ENCODE measurements around the gene SLC12A8. TPM values are rescaled to one million over a fixed set of nuclear protein-coding genes. Genes with fewer than 3 reads are reported as not detected.

The SLC12A8 gene
- total and polyA plus RNA-seq, 2 experiments from 2014 or later: 6.9 to 15.9 TPM

DNA sequence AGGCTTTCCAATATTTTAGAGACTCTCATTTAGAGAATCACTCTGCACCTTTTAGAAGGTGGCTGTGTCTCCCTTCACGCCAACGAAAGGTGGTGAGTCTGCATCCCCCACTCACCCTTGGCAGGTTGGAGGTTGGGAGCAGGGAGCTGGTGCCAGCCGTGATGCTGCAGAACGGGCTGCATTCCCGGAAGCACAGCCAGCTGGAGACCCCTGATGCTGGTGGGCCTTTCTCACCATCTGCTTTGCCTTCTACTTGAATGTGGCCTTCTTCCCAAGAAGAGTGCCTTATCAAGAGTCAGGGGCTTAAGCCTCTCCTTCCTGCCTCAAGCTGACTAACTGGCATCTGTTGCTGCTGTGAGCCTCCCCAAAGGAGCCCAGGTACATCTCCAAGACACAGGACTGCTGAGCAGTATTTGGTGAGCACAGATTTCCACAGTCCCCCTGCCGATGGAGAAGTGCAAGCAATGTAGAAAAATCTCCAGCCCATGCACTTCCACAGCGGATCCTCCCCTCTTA, 139.1 kb downstream of the SLC12A8 start (continued):
- no peak for TF ChIP-seq ZNF114 (CRISPR knock-in tag; IDR thresholded peaks at IDR 0.05)
- no peak for TF ChIP-seq POLR2AphosphoS5 (IDR thresholded peaks at IDR 0.05; ENCODE audit: low read depth)
- no peak for TF ChIP-seq CTCF (conservative IDR thresholded peaks at IDR 0.05; ENCODE audit: low read depth in 2 of 2)
- TF ChIP-seq CREB1 (CRISPR knock-in tag; IDR thresholded peaks at IDR 0.05; ENCODE audit: low read depth): no peak
- TF ChIP-seq ZNF331 (CRISPR knock-in tag; IDR thresholded peaks at IDR 0.05; ENCODE audit: low read depth): no peak

- no peaks in the 10 kb centered on the region for H3K9me3 Mint-ChIP-seq
- ATAC-seq (no peak), DNase-seq (ENCODE audit: low spot score) (no peak)
- Histone ChIP-seq H3K4me2 (no peak overlapping the region), H4K20me1 (replicated peaks; ENCODE audit: insufficient read depth) (no peaks in the 10 kb centered on the region), H3K27ac (ENCODE audit: low read depth) (no peak overlapping the region), H2AFZ (no peak overlapping the region), H3K4me1 (ENCODE audit: insufficient read depth) (no peaks in the 10 kb centered on the region), H3K9me2 (ENCODE audit: insufficient read depth) (peaks cover 12% of the 10 kb centered on the region), H3K36me3 (ENCODE audit: insufficient read depth) (no peaks in the 10 kb centered on the region), H3K4me3 (no peak overlapping the region), H3F3A (replicated peaks; ENCODE audit: low read depth) (no peaks in the 10 kb centered on the region), H3K27me3 (ENCODE audit: insufficient read depth) (no peaks in the 10 kb centered on the region), H3K79me2 (replicated peaks; ENCODE audit: insufficient read depth) (no peaks in the 10 kb centered on the region)
- peaks cover 18% of the 10 kb centered on the region for H3K4me1 Mint-ChIP-seq
- H3K27me3 Mint-ChIP-seq (ENCODE audit: insufficient read depth, low read depth, poor library complexity): peaks cover 9% of the 10 kb centered on the region
- H3K36me3 Mint-ChIP-seq (ENCODE audit: low read depth): no peaks in the 10 kb centered on the region; the same call in 2 of the 3 replicates
- no peak overlapping the region for H3K4me3 Mint-ChIP-seq
- no peak for TF ChIP-seq CTCF (conservative IDR thresholded peaks at IDR 0.05; ENCODE audit: low read depth in 2 of 2)
- TF ChIP-seq POLR2AphosphoS5 (IDR thresholded peaks at IDR 0.05; ENCODE audit: low read depth): no peak
- TF ChIP-seq CREB1 (CRISPR knock-in tag; IDR thresholded peaks at IDR 0.05; ENCODE audit: low read depth): no peak
- H3K27ac Mint-ChIP-seq: no peak overlapping the region
These were observed 139.7 kb downstream of the SLC12A8 start for GRCh38 chr3:125072749-125073389.

GRCh38 chr3:125072301-125072700, 140.2 kb downstream of the SLC12A8 start:
- H3F3A ChIP-seq (replicated peaks; ENCODE audit: low read depth): no peaks in the 10 kb centered on the region
- no peak for DNase-seq (ENCODE audit: low spot score)
- Mint-ChIP-seq H3K9me3 (no peaks in the 10 kb centered on the region), H3K36me3 (ENCODE audit: low read depth) (no peaks in the 10 kb centered on the region; the same call in 2 of the 3 replicates), H3K4me1 (peaks cover 17% of the 10 kb centered on the region), H3K4me3 (no peak overlapping the region), H3K27me3 (ENCODE audit: insufficient read depth, low read depth, poor library complexity) (peaks cover 9% of the 10 kb centered on the region), H3K27ac (no peak overlapping the region)
- no peak overlapping the region for H3K4me3 ChIP-seq
- ATAC-seq: no peak
- H3K36me3 ChIP-seq (ENCODE audit: insufficient read depth): no peaks in the 10 kb centered on the region
- H3K27ac ChIP-seq (ENCODE audit: low read depth): no peak overlapping the region
- peaks cover 9% of the 10 kb centered on the region for H3K9me2 ChIP-seq (ENCODE audit: insufficient read depth)
- H3K79me2 ChIP-seq (replicated peaks; ENCODE audit: insufficient read depth): no peaks in the 10 kb centered on the region
- H3K27me3 ChIP-seq (ENCODE audit: insufficient read depth): no peaks in the 10 kb centered on the region
- no peaks in the 10 kb centered on the region for H4K20me1 ChIP-seq (replicated peaks; ENCODE audit: insufficient read depth)
- H3K4me2 ChIP-seq: no peak overlapping the region
- H3K4me1 ChIP-seq (ENCODE audit: insufficient read depth): no peaks in the 10 kb centered on the region
- H2AFZ ChIP-seq: no peak overlapping the region
- TF ChIP-seq JUNB (IDR thresholded peaks at IDR 0.05; ENCODE audit: unreplicated experiment) (no peak), POLR2AphosphoS5 (IDR thresholded peaks at IDR 0.05; ENCODE audit: low read depth) (no peak), CREB1 (CRISPR knock-in tag; IDR thresholded peaks at IDR 0.05; ENCODE audit: low read depth) (no peak)
- TF ChIP-seq, protein P1, sequence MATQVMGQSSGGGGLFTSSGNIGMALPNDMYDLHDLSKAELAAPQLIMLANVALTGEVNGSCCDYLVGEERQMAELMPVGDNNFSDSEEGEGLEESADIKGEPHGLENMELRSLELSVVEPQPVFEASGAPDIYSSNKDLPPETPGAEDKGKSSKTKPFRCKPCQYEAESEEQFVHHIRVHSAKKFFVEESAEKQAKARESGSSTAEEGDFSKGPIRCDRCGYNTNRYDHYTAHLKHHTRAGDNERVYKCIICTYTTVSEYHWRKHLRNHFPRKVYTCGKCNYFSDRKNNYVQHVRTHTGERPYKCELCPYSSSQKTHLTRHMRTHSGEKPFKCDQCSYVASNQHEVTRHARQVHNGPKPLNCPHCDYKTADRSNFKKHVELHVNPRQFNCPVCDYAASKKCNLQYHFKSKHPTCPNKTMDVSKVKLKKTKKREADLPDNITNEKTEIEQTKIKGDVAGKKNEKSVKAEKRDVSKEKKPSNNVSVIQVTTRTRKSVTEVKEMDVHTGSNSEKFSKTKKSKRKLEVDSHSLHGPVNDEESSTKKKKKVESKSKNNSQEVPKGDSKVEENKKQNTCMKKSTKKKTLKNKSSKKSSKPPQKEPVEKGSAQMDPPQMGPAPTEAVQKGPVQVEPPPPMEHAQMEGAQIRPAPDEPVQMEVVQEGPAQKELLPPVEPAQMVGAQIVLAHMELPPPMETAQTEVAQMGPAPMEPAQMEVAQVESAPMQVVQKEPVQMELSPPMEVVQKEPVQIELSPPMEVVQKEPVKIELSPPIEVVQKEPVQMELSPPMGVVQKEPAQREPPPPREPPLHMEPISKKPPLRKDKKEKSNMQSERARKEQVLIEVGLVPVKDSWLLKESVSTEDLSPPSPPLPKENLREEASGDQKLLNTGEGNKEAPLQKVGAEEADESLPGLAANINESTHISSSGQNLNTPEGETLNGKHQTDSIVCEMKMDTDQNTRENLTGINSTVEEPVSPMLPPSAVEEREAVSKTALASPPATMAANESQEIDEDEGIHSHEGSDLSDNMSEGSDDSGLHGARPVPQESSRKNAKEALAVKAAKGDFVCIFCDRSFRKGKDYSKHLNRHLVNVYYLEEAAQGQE (IDR thresholded peaks at IDR 0.05; ENCODE audit: unreplicated experiment): no peak
